ENCODE measurements around the gene CCDC51. TPM values are rescaled to one million over a fixed set of nuclear protein-coding genes. Genes with fewer than 3 reads are reported as not detected.

The CCDC51 gene
- total RNA-seq, 1 donor from 2014 or later = 11.5 TPM

DNA sequence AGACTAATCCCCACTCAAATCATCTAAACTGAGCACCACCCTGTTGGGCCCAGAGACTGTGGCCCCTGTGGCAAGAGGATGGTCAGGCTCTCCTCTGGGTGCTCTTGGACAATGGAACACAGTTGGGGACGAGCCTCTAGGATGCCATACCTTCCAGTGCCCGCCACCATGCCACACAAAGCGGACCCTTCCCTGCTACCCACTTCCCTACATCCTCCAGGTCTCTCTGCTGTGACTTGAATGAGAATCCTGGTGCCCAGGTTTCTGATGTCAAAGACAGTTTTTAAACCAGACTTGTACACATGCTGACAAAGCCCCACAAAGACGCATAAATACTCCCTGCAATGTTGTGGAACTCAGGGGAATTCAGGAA, 4.7 kb downstream of the CCDC51 start:
- H3K4me1 ChIP-seq = peaks cover 64% of the 10 kb centered on the region
- intact Hi-C loops (cut with DNase I) = loop anchor here (5.0 to 10.0 kb wide), 2 partner anchors 33 to 160 kb away; no protein-coding TSS in a partner anchor

DNA sequence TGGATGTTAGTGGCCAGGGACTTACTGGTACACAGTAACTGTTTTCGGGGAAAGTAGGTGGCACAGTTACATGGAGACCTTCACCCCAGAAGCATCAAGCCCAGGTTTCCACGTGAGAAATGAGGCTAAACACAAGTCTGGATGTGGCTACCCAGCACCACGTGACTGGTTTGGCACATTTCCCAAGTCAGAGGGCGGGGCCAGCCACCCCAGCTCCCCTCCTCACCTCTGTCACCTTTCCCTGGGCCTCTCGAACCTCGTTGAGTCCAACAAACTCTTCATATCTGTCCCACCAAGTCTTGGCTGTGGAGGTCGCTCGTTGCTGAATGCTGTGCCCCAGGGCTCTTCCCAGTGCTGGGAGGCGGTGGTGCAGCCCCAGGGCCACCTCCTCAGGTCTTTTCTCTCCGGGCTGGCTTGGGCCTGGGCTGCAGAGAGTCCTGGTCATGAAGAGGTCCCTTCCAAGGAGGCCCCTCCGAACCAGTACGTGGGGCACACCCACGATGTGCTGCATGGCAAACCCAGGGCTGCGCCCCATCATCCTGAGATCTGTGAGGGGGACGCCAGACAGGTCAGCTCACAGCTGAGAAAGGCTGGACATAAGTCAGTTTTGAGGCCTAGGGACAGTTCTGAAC, 5.2 kb downstream of the CCDC51 start:
- H3K36me3 ChIP-seq = no peaks in the 10 kb centered on the region
- intact Hi-C loops (cut with DNase I) = loop anchor here (5.0 to 10.0 kb wide), 2 partner anchors 32 to 160 kb away; no protein-coding TSS in a partner anchor
- H3K4me3 ChIP-seq = no peak overlapping the region
- TF ChIP-seq POLR2A (IDR thresholded peaks at IDR 0.05) (no peak), POLR2AphosphoS5 (IDR thresholded peaks at IDR 0.05; ENCODE audit: insufficient read depth in 1 of 2, low read depth in 1 of 2) (no peak)
- TF ChIP-seq, protein P1, sequence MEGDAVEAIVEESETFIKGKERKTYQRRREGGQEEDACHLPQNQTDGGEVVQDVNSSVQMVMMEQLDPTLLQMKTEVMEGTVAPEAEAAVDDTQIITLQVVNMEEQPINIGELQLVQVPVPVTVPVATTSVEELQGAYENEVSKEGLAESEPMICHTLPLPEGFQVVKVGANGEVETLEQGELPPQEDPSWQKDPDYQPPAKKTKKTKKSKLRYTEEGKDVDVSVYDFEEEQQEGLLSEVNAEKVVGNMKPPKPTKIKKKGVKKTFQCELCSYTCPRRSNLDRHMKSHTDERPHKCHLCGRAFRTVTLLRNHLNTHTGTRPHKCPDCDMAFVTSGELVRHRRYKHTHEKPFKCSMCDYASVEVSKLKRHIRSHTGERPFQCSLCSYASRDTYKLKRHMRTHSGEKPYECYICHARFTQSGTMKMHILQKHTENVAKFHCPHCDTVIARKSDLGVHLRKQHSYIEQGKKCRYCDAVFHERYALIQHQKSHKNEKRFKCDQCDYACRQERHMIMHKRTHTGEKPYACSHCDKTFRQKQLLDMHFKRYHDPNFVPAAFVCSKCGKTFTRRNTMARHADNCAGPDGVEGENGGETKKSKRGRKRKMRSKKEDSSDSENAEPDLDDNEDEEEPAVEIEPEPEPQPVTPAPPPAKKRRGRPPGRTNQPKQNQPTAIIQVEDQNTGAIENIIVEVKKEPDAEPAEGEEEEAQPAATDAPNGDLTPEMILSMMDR (IDR thresholded peaks at IDR 0.05) = no peak
- H3K9me3 ChIP-seq = no peaks in the 10 kb centered on the region
- peaks cover 68% of the 10 kb centered on the region for H3K4me1 ChIP-seq
- no peak for DNase-seq (ENCODE audit: extremely low spot score in 2 of 2)
- H3K27me3 ChIP-seq = no peaks in the 10 kb centered on the region
- peak overlapping the region; percentile 85 for H3K27ac ChIP-seq

More for the DNA sequence above, 4.7 kb downstream of the CCDC51 start:
- H3K36me3 ChIP-seq = no peaks in the 10 kb centered on the region
- no peak overlapping the region for H3K4me3 ChIP-seq
- no peaks in the 10 kb centered on the region for H3K27me3 ChIP-seq
- TF ChIP-seq POLR2AphosphoS5 (IDR thresholded peaks at IDR 0.05; ENCODE audit: insufficient read depth in 1 of 2, low read depth in 1 of 2) (no peak), POLR2A (IDR thresholded peaks at IDR 0.05) (no peak)
- TF ChIP-seq, protein P1 (IDR thresholded peaks at IDR 0.05) = no peak
- no peaks in the 10 kb centered on the region for H3K9me3 ChIP-seq
- H3K27ac ChIP-seq = peak overlapping the region; percentile 85
- DNase-seq (ENCODE audit: extremely low spot score in 2 of 2) = no peak

DNA sequence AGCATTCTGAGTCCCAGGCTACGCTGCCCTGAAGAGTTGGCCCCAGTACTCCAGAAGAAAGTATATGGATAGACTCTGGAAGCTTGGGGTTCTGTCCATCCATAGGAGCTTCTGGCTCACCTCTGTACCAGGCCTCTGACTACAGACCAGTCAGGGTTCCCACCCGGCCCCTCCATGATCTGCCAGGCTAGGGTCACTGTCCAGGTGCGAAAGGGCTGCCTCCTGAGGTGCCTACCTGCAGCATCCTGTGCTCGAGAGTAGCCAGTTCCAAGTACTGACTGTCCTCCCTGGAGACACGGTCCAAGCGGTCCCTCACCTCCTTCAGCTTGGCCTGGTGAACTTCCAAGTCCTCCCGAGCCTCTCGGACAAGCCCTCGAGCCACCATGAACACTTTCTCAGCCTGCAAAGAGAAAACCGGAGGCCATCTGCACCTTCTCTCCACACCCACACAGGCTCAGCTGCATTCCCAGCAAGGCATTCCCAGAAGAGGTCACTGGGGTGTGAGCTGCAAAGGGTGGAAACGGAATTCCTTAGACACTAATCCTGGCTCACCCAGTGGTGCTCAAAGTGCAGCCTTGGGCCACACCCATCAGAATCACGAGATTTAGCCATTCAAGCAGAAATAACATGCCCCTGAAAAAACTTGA, 6.3 kb downstream of the CCDC51 start:
- H3K9me3 ChIP-seq = no peaks in the 10 kb centered on the region
- H3K27me3 ChIP-seq = no peaks in the 10 kb centered on the region
- H3K4me1 ChIP-seq = peaks cover 62% of the 10 kb centered on the region
- no peaks in the 10 kb centered on the region for H3K36me3 ChIP-seq
- peak overlapping the region in 1 of 2 donors; percentile 22 for H3K4me3 ChIP-seq
- TF ChIP-seq, protein P1 (IDR thresholded peaks at IDR 0.05) = no peak
- TF ChIP-seq POLR2A (IDR thresholded peaks at IDR 0.05) = no peak
- TF ChIP-seq POLR2AphosphoS5 (IDR thresholded peaks at IDR 0.05; ENCODE audit: insufficient read depth in 1 of 2, low read depth in 1 of 2) = peak in 1 of 2 donors; percentile 62
- H3K27ac ChIP-seq = peak overlapping the region; percentile 85
- no peak for DNase-seq (ENCODE audit: extremely low spot score in 2 of 2)
- intact Hi-C loops (cut with DNase I) = loop anchor here (10.0 kb wide), 1 partner anchor 159 kb away; no protein-coding TSS in a partner anchor

DNA sequence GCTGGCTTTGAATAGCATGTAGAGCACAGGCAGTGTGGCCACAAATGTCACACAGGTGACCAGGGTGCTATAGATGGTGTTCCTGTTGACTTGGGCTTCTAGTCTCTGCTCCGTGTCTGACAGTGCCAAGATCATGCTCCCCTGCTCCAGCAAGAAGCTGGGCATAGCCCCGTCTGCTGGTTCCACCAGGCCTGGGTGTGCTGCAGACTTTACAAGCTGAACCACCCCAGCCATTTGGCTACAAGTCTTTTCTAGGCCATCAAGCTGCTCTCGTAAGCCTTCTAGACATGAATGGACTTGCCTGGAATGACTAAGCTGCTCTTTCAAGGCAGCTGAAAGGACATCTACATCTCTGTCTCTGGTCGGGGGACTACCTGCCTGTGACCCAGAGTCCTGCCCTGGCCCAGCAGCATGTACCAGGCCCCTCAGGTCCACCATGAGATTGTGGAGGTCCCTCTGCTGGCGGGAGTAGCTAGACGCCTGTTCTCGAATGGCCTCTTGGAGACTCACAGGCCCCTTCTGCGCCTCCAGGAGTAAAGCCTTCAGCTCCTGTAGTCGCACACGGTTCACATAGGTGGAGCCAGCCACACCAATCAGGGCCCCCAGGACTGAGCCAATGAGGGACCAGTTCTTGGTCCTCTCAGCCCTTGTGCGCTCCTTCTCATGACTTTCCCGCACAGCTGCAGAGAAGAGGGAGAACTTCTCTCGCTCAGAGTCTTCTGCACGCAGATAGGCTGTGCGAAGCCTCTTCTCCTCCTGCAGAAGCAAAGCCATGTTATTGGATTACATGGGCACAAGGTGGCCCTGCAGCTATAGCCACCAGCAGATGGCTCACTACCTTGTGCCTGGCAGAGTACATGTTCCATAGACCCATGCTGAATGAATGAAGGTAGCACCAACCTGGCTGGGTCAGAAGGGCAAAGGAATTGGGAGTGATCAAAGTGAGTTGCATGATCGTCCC, 7.2 kb downstream of the CCDC51 start:
- Histone ChIP-seq H3K36me3 (no peaks in the 10 kb centered on the region), H3K27ac (peak overlapping the region; percentile 85), H3K9me3 (no peaks in the 10 kb centered on the region), H3K4me1 (peaks cover 71% of the 10 kb centered on the region), H3K4me3 (peak overlapping the region in 1 of 2 donors; percentile 22), H3K27me3 (no peaks in the 10 kb centered on the region)
- DNase-seq (ENCODE audit: extremely low spot score in 2 of 2) = no peak
- intact Hi-C loops (cut with DNase I) = loop anchor here (10.0 kb wide), 1 partner anchor 158 kb away; no protein-coding TSS in a partner anchor
- TF ChIP-seq, protein P1 (IDR thresholded peaks at IDR 0.05) = no peak
- peak; percentile 52 to 60 for TF ChIP-seq POLR2AphosphoS5 (IDR thresholded peaks at IDR 0.05; ENCODE audit: insufficient read depth in 1 of 2, low read depth in 1 of 2)
